Pancreas (tissue), 10 donors: ENCODE data around the gene ARHGEF7. TPM values are rescaled to one million over a fixed set of nuclear protein-coding genes. Genes with fewer than 3 reads are reported as not detected.

Experiments used
- ATAC-seq, 4 donors: fragments of 200-7000 bp; cut with Tn5 transposase; one replicate each; pipeline versions ENCODE4 v1.8.0 to v1.9.1; 2020; ENCODE audit warnings: mild to moderate bottlenecking in 4 of 4, moderate library complexity in 4 of 4
- DNase-seq, 6 donors: peaks; one replicate each; pipeline ENCODE4 v3.0.0-alpha.2; 2020
- FAIRE-seq: peaks from 2 replicates; lab custom pipeline; 2012; peaks lifted over from hg19 to GRCh38; lab: Jason Lieb, UNC
- H3K27ac ChIP-seq, 4 donors: fragments of 200-600 bp; sonication (generic); 1 replicate in 3 of 4; 2 replicates in 1 of 4; pipeline versions ENCODE4 v1.5.0 to v1.8.0; 2020
- H3K27me3 ChIP-seq, 4 donors: fragments of 200-600 bp; one replicate each; pipeline ENCODE4 v1.8.0; 2021
- H3K36me3 ChIP-seq, 3 donors: fragments of 200-600 bp; sonication (generic) in 1 of 3; one replicate each; pipeline versions ENCODE4 v1.5.0 to v1.8.0; 2020 to 2021
- H3K4me1 ChIP-seq, 3 donors: fragments of 200-600 bp; one replicate each; pipeline ENCODE4 v1.8.0; 2021
- H3K4me3 ChIP-seq, 4 donors: fragments of 200-600 bp; sonication (generic) in 2 of 4; one replicate each; pipeline versions ENCODE4 v1.5.0 to v1.8.0; 2020 to 2021
- H3K9me3 ChIP-seq, 4 donors: fragments of 200-600 bp; one replicate each; pipeline ENCODE4 v1.8.0; 2021
- WGBS, 2 donors: extraction: QIAGEN DNeasy Blood & Tissue Kit; methylation state at CpG; one replicate each; pipeline ENCODE4 v1.1.7; 2013; 5-methylcytosine and 5-hydroxymethylcytosine counted together
- intact Hi-C, 3 donors: fragments of 100-400 bp; cut with DNase I; formaldehyde crosslinking; loops; one replicate each; pipeline versions ENCODE4 v1.11.1 to v1.14.2; 2022
- polyA plus RNA-seq, 2 donors: library from polyadenylated mRNA; stranded (reverse); fragments of 200-250 nt; gene quantifications; one replicate each; pipeline ENCODE4 v1.2.3, GENCODE V29; 2013
- total RNA-seq, 6 donors: library from RNA; stranded (reverse); fragmentation: NEBNext Ultra II Directional in 4 of 6; extraction: Animal tissue kit (Norgen Biotek cat#: 25700) in 4 of 6; gene quantifications; one replicate each; pipeline versions ENCODE4 v1.2.1 to v1.2.4, GENCODE V29; 2021 to 2023
- TF ChIP-seq, protein P1 (sequence below), 4 donors: fragments of 200-600 bp; sonication (generic) in 3 of 4; IDR thresholded peaks; one replicate each; pipeline versions ENCODE4 v1.5.0 to v1.8.0; 2021; ENCODE audit warnings: antibody characterized with exemption in 4 of 4
- donor health status: healthy with polysubstance abuse.
- donor health status: DM: no; HTN: no; CAD: no; lungs with moderate emphysema.
- donor health status: DM: no; HTN: no; CAD: no.
- donor health status: control.
- donor health status: control.
- donor health status: Bipolar disorder and iron deficiency.
- donor health status: DM: yes; HTN: yes; CAD: no.
- donor health status: DM: no; HTN: no; CAD: no.
- donor health status: DM: no; HTN: no; CAD: no.
- donor health status: DM: yes; HTN: yes; CAD: no.

Gene ARHGEF7
- total and polyA plus RNA-seq, 8 donors = 13.4 to 37.7 (median 22.2) TPM

- H3K36me3 ChIP-seq = peaks cover 0 to 42% (median 15%) of the 10 kb centered on the region in 3 donors
- no peak for FAIRE-seq
- H3K27me3 ChIP-seq = no peaks in the 10 kb centered on the region
- no peak overlapping the region for H3K4me3 ChIP-seq
- TF ChIP-seq, protein P1, sequence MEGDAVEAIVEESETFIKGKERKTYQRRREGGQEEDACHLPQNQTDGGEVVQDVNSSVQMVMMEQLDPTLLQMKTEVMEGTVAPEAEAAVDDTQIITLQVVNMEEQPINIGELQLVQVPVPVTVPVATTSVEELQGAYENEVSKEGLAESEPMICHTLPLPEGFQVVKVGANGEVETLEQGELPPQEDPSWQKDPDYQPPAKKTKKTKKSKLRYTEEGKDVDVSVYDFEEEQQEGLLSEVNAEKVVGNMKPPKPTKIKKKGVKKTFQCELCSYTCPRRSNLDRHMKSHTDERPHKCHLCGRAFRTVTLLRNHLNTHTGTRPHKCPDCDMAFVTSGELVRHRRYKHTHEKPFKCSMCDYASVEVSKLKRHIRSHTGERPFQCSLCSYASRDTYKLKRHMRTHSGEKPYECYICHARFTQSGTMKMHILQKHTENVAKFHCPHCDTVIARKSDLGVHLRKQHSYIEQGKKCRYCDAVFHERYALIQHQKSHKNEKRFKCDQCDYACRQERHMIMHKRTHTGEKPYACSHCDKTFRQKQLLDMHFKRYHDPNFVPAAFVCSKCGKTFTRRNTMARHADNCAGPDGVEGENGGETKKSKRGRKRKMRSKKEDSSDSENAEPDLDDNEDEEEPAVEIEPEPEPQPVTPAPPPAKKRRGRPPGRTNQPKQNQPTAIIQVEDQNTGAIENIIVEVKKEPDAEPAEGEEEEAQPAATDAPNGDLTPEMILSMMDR (IDR thresholded peaks at IDR 0.05) = no peak
- H3K27ac ChIP-seq = no peak overlapping the region
- no peak for DNase-seq
- H3K9me3 ChIP-seq = no peaks in the 10 kb centered on the region
- no peak for ATAC-seq
- 80 to 88% methylated on average over 13 of the region's 13 CpGs for WGBS, 2 donors
- intact Hi-C loops = no loop called here
- no peaks in the 10 kb centered on the region for H3K4me1 ChIP-seq
These were observed 183.3 kb downstream of the ARHGEF7 start for GRCh38 chr13:111298214-111298975.

DNA sequence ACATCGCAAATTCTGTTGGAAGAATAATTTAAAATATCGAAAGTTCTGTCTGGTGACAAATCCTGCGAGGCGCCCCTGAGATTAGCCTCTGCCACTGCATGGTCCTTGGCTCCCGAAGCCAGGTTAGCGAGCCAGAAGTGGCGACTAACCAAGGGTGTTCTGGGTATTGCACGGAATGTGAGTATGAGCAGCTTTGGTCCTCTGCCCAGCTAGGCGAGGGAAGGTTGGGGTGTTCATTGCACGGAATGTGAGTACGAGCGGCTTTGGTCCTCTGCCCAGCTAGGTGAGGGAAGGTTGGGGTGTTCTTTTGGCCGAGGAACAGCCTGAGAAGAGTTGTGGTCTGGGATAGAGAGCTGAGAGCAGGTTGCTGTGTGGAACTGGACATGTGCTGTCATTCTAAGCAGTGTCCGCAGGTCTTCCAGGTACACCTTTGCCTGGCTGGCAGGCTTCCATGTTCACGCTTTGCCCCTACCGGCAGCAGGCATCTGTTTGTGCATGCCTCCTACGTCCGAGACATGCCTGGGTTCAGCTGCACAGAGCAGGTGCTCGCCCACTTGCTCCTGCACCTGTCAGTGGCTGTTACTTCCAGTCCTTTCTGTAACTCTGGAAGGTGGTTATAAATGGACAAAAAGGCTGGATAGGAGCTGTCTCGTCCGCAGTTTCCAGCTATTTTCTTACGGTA lies 187.1 kb downstream of the ARHGEF7 start:
- Histone ChIP-seq H3K9me3 (no peaks in the 10 kb centered on the region), H3K4me3 (no peak overlapping the region), H3K27ac (no peak overlapping the region), H3K36me3 (peaks cover 0 to 52% (median 23%) of the 10 kb centered on the region in 3 donors), H3K4me1 (no peaks in the 10 kb centered on the region), H3K27me3 (no peaks in the 10 kb centered on the region)
- 96% methylated on average over 22 of the region's 22 CpGs for WGBS, 2 donors
- ATAC-seq (no peak), DNase-seq (no peak), FAIRE-seq (no peak)
- TF ChIP-seq, protein P1 (IDR thresholded peaks at IDR 0.05) = no peak
- intact Hi-C loops = no loop called here

- no peak for FAIRE-seq
- intact Hi-C loops = no loop called here
These were observed 188.4 kb downstream of the ARHGEF7 start for GRCh38 chr13:111303559-111303958.

GRCh38 chr13:111304041-111304544 lies 189.0 kb downstream of the ARHGEF7 start:
- no peaks in the 10 kb centered on the region for H3K9me3 ChIP-seq
- ATAC-seq (no peak), FAIRE-seq (no peak), DNase-seq (no peak)
- peaks cover 0 to 44% (median 23%) of the 10 kb centered on the region in 3 donors for H3K36me3 ChIP-seq
- no peaks in the 10 kb centered on the region for H3K27me3 ChIP-seq
- intact Hi-C loops = no loop called here
- no peak overlapping the region for H3K4me3 ChIP-seq
- 94% methylated on average over 15 of the region's 15 CpGs for WGBS, 2 donors
- H3K4me1 ChIP-seq = no peaks in the 10 kb centered on the region
- TF ChIP-seq, protein P1 (IDR thresholded peaks at IDR 0.05) = no peak
- no peak overlapping the region for H3K27ac ChIP-seq

More at GRCh38 chr13:111303559-111303958, 188.4 kb downstream of the ARHGEF7 start:
- Histone ChIP-seq H3K27me3 (no peaks in the 10 kb centered on the region), H3K36me3 (peaks cover 0 to 44% (median 23%) of the 10 kb centered on the region in 3 donors), H3K4me3 (no peak overlapping the region), H3K4me1 (no peaks in the 10 kb centered on the region), H3K9me3 (no peaks in the 10 kb centered on the region), H3K27ac (no peak overlapping the region)
- 96 to 97% methylated on average over 11 of the region's 11 CpGs for WGBS, 2 donors
- no peak for ATAC-seq
- TF ChIP-seq, protein P1 (IDR thresholded peaks at IDR 0.05) = no peak
- DNase-seq = no peak
